ENCODE measurements around the gene CIZ1. TPM values are rescaled to one million over a fixed set of nuclear protein-coding genes. Genes with fewer than 3 reads are reported as not detected.

Gene CIZ1
- total and polyA plus RNA-seq, 9 of the 15 experiments (the other 6 are each of a cell fraction or from before 2014, with no cell fraction given): 6.6 to 329 (median 87.8) TPM

- TF ChIP-seq ZNF282 (CRISPR knock-in tag; IDR thresholded peaks at IDR 0.05) (no peak), CXXC5 (CRISPR knock-in tag; IDR thresholded peaks at IDR 0.05) (peak; percentile 81), ETV6 (IDR thresholded peaks at IDR 0.05; ENCODE audit: borderline replicate concordance in 1 of 2, low read depth in 2 of 2, low read length in 1 of 2) (no peak), ETV6 (CRISPR knock-in tag; IDR thresholded peaks at IDR 0.05; ENCODE audit: borderline replicate concordance) (no peak), ZBTB7A (IDR thresholded peaks at IDR 0.05; ENCODE audit: borderline replicate concordance, control insufficient read depth, low read depth, low read length) (no peak), HNRNPLL (IDR thresholded peaks at IDR 0.05; ENCODE audit: low read depth, low read length, poor library complexity, severe bottlenecking) (peak; percentile 4), BMI1 (IDR thresholded peaks at IDR 0.05; ENCODE audit: low read length) (no peak), MIER1 (IDR thresholded peaks at IDR 0.05; ENCODE audit: low read depth) (no peak), CSDE1 (IDR thresholded peaks at IDR 0.05) (no peak), MXD1 (CRISPR knock-in tag; IDR thresholded peaks at IDR 0.05; ENCODE audit: borderline replicate concordance, poor library complexity, severe bottlenecking) (peak; percentile 49), STAG1 (CRISPR knock-in tag; IDR thresholded peaks at IDR 0.05; ENCODE audit: borderline replicate concordance) (0 out of 2 replicates have a peak, but pooled peaks have one; percentile 22), DACH1 (IDR thresholded peaks at IDR 0.05; ENCODE audit: partially characterized antibody) (no peak), SOX6 (IDR thresholded peaks at IDR 0.05) (no peak), STAT6 (CRISPR knock-in tag; IDR thresholded peaks at IDR 0.05) (peak; percentile 90), CHD1 (IDR thresholded peaks at IDR 0.05; ENCODE audit: low read length) (no peak), EP300 (IDR thresholded peaks at IDR 0.05; ENCODE audit: low read length) (no peak; the same call in 1 of the 2 replicates), ZNF785 (CRISPR knock-in tag; IDR thresholded peaks at IDR 0.05) (no peak), SMARCA4 (IDR thresholded peaks at IDR 0.05) (no peak), PYGO2 (tag; IDR thresholded peaks at IDR 0.05) (no peak), SFPQ (IDR thresholded peaks at IDR 0.05; ENCODE audit: low read depth, low read length) (no peak), TAF9B (IDR thresholded peaks at IDR 0.05; ENCODE audit: partially characterized antibody) (no peak), TEAD4 (IDR thresholded peaks at IDR 0.05; ENCODE audit: low read length) (no peak; the same call in 1 of the 2 replicates), TEAD4 (CRISPR knock-in tag; IDR thresholded peaks at IDR 0.05; ENCODE audit: borderline replicate concordance) (no peak), TAF7 (tag; IDR thresholded peaks at IDR 0.05) (no peak), CREB1 (IDR thresholded peaks at IDR 0.05) (peak; percentile 13; the same call in 1 of the 2 replicates), CREB1 (CRISPR knock-in tag; IDR thresholded peaks at IDR 0.05) (no peak), NONO (IDR thresholded peaks at IDR 0.05; ENCODE audit: low read depth in 2 of 2, low read length in 1 of 2) (peak in 1 of 2 experiments; percentile 84; a peak in 2 of 4 replicates)
Observed at GRCh38 chr9:128127568-128127989, 63.8 kb downstream of the CIZ1 start, which contains the start of gene PTGES2 (continued).

Data from K562 (cell line).